Measurements from ENCODE around the gene RPS27L. TPM values are rescaled to one million over a fixed set of nuclear protein-coding genes. Genes with fewer than 3 reads are reported as not detected.

Gene RPS27L
- total and polyA plus RNA-seq, 2 of the 8 experiments (the other 6 are each of a cell fraction or from before 2014, with no cell fraction given), result 115 to 143 TPM

GRCh38 chr15:63172851-63173451 lies 15.7 kb upstream of the RPS27L start (continued):
- TF ChIP-seq SP2 (IDR thresholded peaks at IDR 0.05; ENCODE audit: low read length) (no peak), JUN (IDR thresholded peaks at IDR 0.05; ENCODE audit: low read depth, low read length) (no peak), POLR2AphosphoS5 (IDR thresholded peaks at IDR 0.05; ENCODE audit: low read depth, low read length) (no peak)

Measured in H1 (cell line).